Measurements from ENCODE around the gene EHD4.

The EHD4 gene

DNA sequence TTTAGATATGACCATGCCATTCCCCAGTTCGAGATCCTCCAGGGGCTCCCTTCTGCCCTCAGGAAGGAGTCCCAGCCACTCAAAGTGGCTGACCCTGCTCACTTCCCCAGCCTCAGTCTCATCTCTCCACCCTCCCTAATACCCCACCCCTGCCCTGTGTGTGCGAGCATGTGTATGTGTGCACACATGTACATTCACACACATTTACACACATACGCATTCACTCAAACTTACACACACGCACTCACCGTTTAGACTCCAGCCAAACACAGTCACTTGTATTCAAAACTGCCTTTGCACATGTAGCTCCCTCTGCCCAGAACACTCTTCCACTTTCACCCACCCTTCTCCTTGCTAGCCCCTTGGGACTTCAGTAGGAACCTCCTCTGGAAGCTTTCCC is 37.1 kb upstream of the EHD4 start:
- no peak for TF ChIP-seq SIN3A (IDR thresholded peaks at IDR 0.05; ENCODE audit: borderline replicate concordance, insufficient read depth, low read length)
- TF ChIP-seq FOXP2 (optimal IDR thresholded peaks at IDR 0.05; ENCODE audit: borderline replicate concordance, extremely low read depth, extremely low read length, insufficient read depth), result no peak
- TF ChIP-seq TAF1 (IDR thresholded peaks at IDR 0.05; ENCODE audit: borderline replicate concordance, insufficient read depth, low read length), result no peak
- TF ChIP-seq POLR2AphosphoS5 (IDR thresholded peaks at IDR 0.05; ENCODE audit: low read depth, low read length), result no peak
- TF ChIP-seq, protein P1, sequence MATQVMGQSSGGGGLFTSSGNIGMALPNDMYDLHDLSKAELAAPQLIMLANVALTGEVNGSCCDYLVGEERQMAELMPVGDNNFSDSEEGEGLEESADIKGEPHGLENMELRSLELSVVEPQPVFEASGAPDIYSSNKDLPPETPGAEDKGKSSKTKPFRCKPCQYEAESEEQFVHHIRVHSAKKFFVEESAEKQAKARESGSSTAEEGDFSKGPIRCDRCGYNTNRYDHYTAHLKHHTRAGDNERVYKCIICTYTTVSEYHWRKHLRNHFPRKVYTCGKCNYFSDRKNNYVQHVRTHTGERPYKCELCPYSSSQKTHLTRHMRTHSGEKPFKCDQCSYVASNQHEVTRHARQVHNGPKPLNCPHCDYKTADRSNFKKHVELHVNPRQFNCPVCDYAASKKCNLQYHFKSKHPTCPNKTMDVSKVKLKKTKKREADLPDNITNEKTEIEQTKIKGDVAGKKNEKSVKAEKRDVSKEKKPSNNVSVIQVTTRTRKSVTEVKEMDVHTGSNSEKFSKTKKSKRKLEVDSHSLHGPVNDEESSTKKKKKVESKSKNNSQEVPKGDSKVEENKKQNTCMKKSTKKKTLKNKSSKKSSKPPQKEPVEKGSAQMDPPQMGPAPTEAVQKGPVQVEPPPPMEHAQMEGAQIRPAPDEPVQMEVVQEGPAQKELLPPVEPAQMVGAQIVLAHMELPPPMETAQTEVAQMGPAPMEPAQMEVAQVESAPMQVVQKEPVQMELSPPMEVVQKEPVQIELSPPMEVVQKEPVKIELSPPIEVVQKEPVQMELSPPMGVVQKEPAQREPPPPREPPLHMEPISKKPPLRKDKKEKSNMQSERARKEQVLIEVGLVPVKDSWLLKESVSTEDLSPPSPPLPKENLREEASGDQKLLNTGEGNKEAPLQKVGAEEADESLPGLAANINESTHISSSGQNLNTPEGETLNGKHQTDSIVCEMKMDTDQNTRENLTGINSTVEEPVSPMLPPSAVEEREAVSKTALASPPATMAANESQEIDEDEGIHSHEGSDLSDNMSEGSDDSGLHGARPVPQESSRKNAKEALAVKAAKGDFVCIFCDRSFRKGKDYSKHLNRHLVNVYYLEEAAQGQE (IDR thresholded peaks at IDR 0.05; ENCODE audit: insufficient read depth in 1 of 2, low read depth in 2 of 2, low read length in 2 of 2), result no peak

DNA sequence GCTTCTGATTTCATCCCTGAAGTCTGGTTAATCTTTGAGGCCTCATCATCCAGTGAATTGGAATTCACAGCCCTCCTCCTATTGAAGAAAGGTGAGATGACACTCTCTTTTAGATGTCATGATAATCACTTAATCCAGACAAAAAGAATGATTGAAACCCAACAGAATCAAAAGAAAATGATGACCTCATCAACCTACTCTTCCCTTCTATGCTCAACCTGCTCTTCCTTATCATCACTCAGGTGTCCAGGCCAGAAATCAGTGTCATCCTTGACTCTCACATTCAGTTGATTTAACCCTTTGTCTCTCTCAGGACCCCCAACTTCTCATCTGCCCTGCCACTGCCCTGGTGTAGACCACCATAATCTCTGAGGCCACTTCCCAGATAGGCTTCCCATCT is 36.7 kb upstream of the EHD4 start:
- TF ChIP-seq, protein P1 (IDR thresholded peaks at IDR 0.05; ENCODE audit: insufficient read depth in 1 of 2, low read depth in 2 of 2, low read length in 2 of 2), result no peak

DNA sequence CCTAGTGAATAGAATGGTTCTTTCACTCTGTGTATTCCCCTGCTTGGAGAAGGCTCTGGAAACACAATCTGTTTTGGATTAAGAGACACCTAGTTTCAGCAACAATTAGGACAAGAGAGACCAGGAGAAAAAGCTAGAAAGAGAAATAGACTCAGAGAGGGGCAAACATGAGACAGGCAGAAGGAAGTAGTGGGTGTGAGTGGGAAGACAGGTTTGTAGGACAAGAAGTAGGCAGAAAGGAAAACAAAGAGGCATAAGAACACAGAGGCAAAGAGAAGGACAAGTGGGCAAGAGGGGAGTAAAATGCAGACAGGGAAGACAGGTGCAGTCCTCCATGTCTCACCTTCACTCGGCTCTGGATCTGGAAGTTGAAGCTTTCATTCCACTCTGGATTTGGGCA is 35.0 kb upstream of the EHD4 start:
- TF ChIP-seq, protein P1 (IDR thresholded peaks at IDR 0.05; ENCODE audit: insufficient read depth in 1 of 2, low read depth in 2 of 2, low read length in 2 of 2), result no peak
- TF ChIP-seq TAF1 (IDR thresholded peaks at IDR 0.05; ENCODE audit: borderline replicate concordance, insufficient read depth, low read length) (no peak), POLR2AphosphoS5 (IDR thresholded peaks at IDR 0.05; ENCODE audit: low read depth, low read length) (no peak), SIN3A (IDR thresholded peaks at IDR 0.05; ENCODE audit: borderline replicate concordance, insufficient read depth, low read length) (no peak), FOXP2 (optimal IDR thresholded peaks at IDR 0.05; ENCODE audit: borderline replicate concordance, extremely low read depth, extremely low read length, insufficient read depth) (no peak)

DNA sequence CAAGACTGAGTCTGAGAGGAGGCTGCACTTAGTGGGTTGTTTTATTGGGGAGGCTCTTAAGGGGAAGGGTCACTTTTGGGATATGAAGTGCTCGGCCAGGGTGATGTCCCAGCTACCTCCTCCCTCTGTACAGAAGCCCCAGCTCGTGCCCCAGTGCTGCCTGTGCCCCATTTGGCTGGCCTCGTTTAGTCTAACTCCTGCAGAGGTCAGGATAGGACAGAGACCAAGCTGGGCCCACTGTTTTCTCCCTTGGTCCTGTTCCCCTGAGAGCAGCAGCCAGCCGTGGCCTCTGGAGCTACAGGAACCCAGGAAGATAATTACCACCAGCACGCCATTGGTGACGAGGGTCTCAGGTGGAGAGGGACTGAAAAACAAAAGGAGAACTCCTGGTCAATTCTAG is 30.0 kb upstream of the EHD4 start:
- no peak for TF ChIP-seq FOXP2 (optimal IDR thresholded peaks at IDR 0.05; ENCODE audit: borderline replicate concordance, extremely low read depth, extremely low read length, insufficient read depth)
- TF ChIP-seq, protein P1 (IDR thresholded peaks at IDR 0.05; ENCODE audit: insufficient read depth in 1 of 2, low read depth in 2 of 2, low read length in 2 of 2), result no peak
- TF ChIP-seq TAF1 (IDR thresholded peaks at IDR 0.05; ENCODE audit: borderline replicate concordance, insufficient read depth, low read length), result no peak
- TF ChIP-seq POLR2AphosphoS5 (IDR thresholded peaks at IDR 0.05; ENCODE audit: low read depth, low read length), result no peak
- TF ChIP-seq SIN3A (IDR thresholded peaks at IDR 0.05; ENCODE audit: borderline replicate concordance, insufficient read depth, low read length), result no peak

DNA sequence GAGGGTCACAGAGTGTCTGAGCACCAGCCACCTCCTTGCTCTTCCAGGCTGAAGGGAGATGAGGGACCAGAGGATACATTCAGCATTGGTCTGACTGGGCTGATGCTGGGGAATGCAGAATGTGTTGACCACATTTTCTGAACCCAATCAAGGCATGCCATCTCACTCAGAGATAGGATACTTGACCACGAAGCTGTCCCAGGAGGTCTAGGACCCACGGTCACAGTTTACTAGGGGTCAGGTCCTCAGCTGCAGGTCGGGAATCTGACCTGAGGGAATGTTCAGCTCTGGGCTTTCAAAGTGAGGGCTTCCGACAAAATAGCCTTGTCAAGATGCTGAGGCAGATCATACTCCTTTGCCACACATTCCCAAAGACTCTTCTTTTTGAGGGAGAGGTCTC is 28.9 kb upstream of the EHD4 start:
- TF ChIP-seq TAF1 (IDR thresholded peaks at IDR 0.05; ENCODE audit: borderline replicate concordance, insufficient read depth, low read length) (no peak), POLR2AphosphoS5 (IDR thresholded peaks at IDR 0.05; ENCODE audit: low read depth, low read length) (no peak), FOXP2 (optimal IDR thresholded peaks at IDR 0.05; ENCODE audit: borderline replicate concordance, extremely low read depth, extremely low read length, insufficient read depth) (no peak), SIN3A (IDR thresholded peaks at IDR 0.05; ENCODE audit: borderline replicate concordance, insufficient read depth, low read length) (no peak)
- TF ChIP-seq, protein P1 (IDR thresholded peaks at IDR 0.05; ENCODE audit: insufficient read depth in 1 of 2, low read depth in 2 of 2, low read length in 2 of 2), result no peak

All from PFSK-1 (cell line).